DOHH2 (cell line): Measurements from ENCODE around the gene ENPP6.

ENCODE experiments used
- EZH2phosphoT487 ChIP-seq: fragments of 200-600 bp; sonication (generic); IDR thresholded peaks from 2 replicates; pipeline ENCODE4 v1.6.1; 2017; ENCODE audit warnings: borderline replicate concordance, mild to moderate bottlenecking, antibody characterized with exemption, low read length, moderate library complexity, mixed read lengths
- TF ChIP-seq, protein P1 (sequence below): fragments of 200-600 bp; sonication (generic); IDR thresholded peaks from one replicate; pipeline ENCODE4 v1.5.1; 2014; ENCODE audit warnings: antibody characterized with exemption, mild to moderate bottlenecking, low read depth, low read length; ENCODE audit not compliant: poor library complexity, severe bottlenecking

DNA sequence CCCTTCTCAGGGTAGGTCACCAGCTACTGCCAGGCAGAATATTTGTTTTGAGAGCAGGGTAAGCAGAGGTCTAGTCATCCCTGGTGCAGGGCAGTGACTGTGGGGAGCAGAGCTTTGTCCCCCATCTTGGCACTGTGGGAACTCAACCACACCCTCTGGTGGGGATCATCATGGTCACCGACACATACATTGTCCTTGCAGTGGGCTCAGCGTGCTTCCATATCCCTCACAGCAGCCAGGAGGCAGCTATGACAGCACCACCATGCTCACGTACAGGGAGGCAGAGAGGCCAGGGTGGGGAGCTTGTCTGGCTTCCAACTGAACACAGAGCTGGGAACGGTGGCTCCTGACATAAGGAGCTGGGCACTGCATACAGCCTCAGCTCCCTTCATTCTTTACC lies 102.3 kb downstream of the ENPP6 start:
- TF ChIP-seq, protein P1, sequence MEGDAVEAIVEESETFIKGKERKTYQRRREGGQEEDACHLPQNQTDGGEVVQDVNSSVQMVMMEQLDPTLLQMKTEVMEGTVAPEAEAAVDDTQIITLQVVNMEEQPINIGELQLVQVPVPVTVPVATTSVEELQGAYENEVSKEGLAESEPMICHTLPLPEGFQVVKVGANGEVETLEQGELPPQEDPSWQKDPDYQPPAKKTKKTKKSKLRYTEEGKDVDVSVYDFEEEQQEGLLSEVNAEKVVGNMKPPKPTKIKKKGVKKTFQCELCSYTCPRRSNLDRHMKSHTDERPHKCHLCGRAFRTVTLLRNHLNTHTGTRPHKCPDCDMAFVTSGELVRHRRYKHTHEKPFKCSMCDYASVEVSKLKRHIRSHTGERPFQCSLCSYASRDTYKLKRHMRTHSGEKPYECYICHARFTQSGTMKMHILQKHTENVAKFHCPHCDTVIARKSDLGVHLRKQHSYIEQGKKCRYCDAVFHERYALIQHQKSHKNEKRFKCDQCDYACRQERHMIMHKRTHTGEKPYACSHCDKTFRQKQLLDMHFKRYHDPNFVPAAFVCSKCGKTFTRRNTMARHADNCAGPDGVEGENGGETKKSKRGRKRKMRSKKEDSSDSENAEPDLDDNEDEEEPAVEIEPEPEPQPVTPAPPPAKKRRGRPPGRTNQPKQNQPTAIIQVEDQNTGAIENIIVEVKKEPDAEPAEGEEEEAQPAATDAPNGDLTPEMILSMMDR, result no peak
- no peak for TF ChIP-seq EZH2phosphoT487
